Breast epithelium (tissue), 4 donors: ENCODE results near the gene IRF3. TPM values are rescaled to one million over a fixed set of nuclear protein-coding genes. Genes with fewer than 3 reads are reported as not detected.

Experiments used
- DNase-seq, 2 donors: peaks; one replicate each; pipeline ENCODE4 v3.0.0-alpha.2; 2019; ENCODE audit warnings: low spot score in 2 of 2
- H3K27ac ChIP-seq, 2 donors: fragments of 200-600 bp; sonication (generic) in 1 of 2; one replicate each; pipeline ENCODE4 v1.5.1; 2016 to 2019; ENCODE audit warnings: mild to moderate bottlenecking in 1 of 2
- H3K27me3 ChIP-seq, 2 donors: fragments of 200-600 bp; sonication (generic) in 1 of 2; one replicate each; pipeline versions ENCODE4 v1.5.1 to v1.6.0; 2017 to 2019; ENCODE audit warnings: control low read depth in 1 of 2, mild to moderate bottlenecking in 1 of 2
- H3K36me3 ChIP-seq: fragments of 200-600 bp; one replicate; pipeline ENCODE4 v1.5.1; 2019
- H3K4me1 ChIP-seq, 2 donors: fragments of 200-600 bp; sonication (generic); one replicate each; pipeline ENCODE4 v1.5.1; 2016 to 2019; ENCODE audit warnings: control low read depth in 1 of 2
- H3K4me3 ChIP-seq, 3 donors: fragments of 200-600 bp; sonication (generic); 1 replicate in 2 of 3; 2 replicates in 1 of 3; pipeline ENCODE4 v1.5.1; 2016 to 2019; ENCODE audit warnings: mild to moderate bottlenecking in 3 of 3, moderate library complexity in 2 of 3
- H3K9me3 ChIP-seq, 2 donors: fragments of 200-600 bp; sonication (generic) in 1 of 2; one replicate each; pipeline ENCODE4 v1.5.1; 2016 to 2019; ENCODE audit warnings: control low read depth in 1 of 2
- POLR2A ChIP-seq: fragments of 450-650 bp; IDR thresholded peaks from one replicate; pipeline ENCODE4 v1.6.1; 2016; ENCODE audit warnings: antibody characterized with exemption, mild to moderate bottlenecking, moderate library complexity
- POLR2AphosphoS5 ChIP-seq, 3 donors: sonication (generic); formaldehyde crosslinking; IDR thresholded peaks; one replicate each; pipeline ENCODE4 v1.6.1; 2017; ENCODE audit warnings: antibody characterized with exemption in 3 of 3
- intact Hi-C: fragments of 100-400 bp; cut with DNase I; formaldehyde crosslinking; loops from one replicate; pipeline ENCODE4 v1.15.1; 2023; ENCODE audit warnings: low total_unique reads
- total RNA-seq, 3 donors: library from RNA; depleted of rRNA; stranded (reverse); fragments of >200 nt; gene quantifications; one replicate each; pipeline ENCODE4 v1.1.0, GENCODE V29; 2016
- TF ChIP-seq, protein P1 (sequence below), 3 donors: fragments of 450-650 bp; IDR thresholded peaks; one replicate each; pipeline ENCODE4 v1.5.1; 2016 to 2017; ENCODE audit warnings: antibody characterized with exemption in 3 of 3, mild to moderate bottlenecking in 3 of 3, moderate library complexity in 3 of 3

Gene IRF3
- total RNA-seq, 3 donors from 2014 or later = 39.7 to 100 (median 52.4) TPM

DNA sequence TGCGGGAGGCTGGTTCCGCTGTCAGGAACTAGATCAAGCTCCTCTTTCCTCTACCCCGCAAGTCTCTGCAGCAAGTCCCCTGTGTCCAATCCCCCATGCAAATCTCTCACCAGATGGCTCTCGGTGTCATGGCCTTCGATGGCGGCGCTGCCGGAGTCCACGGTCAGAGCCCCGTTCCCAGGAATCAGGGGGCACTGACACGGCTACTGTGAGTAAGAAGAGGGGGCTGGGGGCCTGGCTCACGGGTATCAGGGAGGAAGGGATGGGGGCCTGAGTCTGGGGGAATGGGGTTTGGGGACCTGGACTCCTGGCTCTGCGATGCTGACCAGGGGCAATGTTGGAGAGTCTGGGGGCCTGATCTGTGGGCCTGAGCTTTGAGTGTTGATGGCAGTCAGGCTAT, 19.7 kb downstream of the IRF3 start:
- TF ChIP-seq POLR2AphosphoS5 (IDR thresholded peaks at IDR 0.05) (no peak), POLR2A (no peak)
- TF ChIP-seq, protein P1, sequence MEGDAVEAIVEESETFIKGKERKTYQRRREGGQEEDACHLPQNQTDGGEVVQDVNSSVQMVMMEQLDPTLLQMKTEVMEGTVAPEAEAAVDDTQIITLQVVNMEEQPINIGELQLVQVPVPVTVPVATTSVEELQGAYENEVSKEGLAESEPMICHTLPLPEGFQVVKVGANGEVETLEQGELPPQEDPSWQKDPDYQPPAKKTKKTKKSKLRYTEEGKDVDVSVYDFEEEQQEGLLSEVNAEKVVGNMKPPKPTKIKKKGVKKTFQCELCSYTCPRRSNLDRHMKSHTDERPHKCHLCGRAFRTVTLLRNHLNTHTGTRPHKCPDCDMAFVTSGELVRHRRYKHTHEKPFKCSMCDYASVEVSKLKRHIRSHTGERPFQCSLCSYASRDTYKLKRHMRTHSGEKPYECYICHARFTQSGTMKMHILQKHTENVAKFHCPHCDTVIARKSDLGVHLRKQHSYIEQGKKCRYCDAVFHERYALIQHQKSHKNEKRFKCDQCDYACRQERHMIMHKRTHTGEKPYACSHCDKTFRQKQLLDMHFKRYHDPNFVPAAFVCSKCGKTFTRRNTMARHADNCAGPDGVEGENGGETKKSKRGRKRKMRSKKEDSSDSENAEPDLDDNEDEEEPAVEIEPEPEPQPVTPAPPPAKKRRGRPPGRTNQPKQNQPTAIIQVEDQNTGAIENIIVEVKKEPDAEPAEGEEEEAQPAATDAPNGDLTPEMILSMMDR (IDR thresholded peaks at IDR 0.05) = no peak
- intact Hi-C loops = no loop called here
- H3K36me3 ChIP-seq = no peaks in the 10 kb centered on the region

DNA sequence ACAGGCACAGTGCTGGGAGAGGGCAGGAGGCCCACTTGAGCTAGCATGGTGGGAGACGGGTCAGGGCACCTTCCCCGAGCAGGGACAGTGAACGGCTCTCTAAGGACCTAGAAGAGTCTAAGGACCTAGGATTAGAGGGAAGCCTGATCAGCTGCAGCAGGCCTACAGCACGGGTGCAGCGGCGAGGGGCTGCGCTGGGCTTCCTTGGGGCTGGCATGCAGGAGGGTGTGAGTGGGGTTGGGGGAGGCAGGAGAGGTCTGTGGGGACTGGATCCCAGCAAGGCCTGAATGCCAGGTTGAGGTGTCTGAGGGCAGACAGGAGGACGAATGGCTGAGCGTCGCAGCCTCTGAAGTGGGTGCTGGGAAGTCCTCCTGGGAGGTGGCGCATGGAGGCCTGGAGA, 20.1 kb downstream of the IRF3 start:
- no peak overlapping the region for H3K4me3 ChIP-seq
- peaks cover 0 to 14% of the 10 kb centered on the region in 2 donors for H3K4me1 ChIP-seq
- H3K27me3 ChIP-seq = no peaks in the 10 kb centered on the region
- no peak for DNase-seq
- intact Hi-C loops = no loop called here
- no peaks in the 10 kb centered on the region for H3K36me3 ChIP-seq
- TF ChIP-seq POLR2A (no peak), POLR2AphosphoS5 (IDR thresholded peaks at IDR 0.05) (no peak)
- TF ChIP-seq, protein P1 (IDR thresholded peaks at IDR 0.05) = no peak
- H3K27ac ChIP-seq = no peak overlapping the region
- H3K9me3 ChIP-seq = no peaks in the 10 kb centered on the region

More for the DNA sequence above, 19.7 kb downstream of the IRF3 start:
- Histone ChIP-seq H3K27me3 (no peaks in the 10 kb centered on the region), H3K9me3 (no peaks in the 10 kb centered on the region), H3K27ac (no peak overlapping the region), H3K4me3 (no peak overlapping the region), H3K4me1 (peaks cover 0 to 14% of the 10 kb centered on the region in 2 donors)
- no peak for DNase-seq

DNA sequence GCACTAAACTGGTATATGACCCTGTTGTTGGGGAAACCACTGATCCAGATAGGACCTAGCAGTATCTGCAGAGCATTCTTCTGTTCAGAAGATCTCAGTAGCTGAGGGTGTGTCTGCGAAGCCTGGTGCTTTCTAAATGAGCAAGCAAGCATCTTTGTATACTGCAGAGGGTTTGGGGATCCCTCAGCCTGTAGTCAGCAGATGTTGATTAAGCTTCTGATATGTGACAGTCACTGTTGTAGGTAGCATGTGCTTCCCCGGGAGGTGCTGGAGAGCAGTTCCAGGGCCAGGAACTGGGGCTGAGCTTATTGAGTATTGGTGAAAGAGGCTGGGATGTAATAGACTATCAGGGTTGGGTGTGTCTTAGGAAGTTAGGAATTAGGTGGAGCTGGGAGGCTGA, 22.2 kb downstream of the IRF3 start:
- H3K36me3 ChIP-seq = no peaks in the 10 kb centered on the region
- intact Hi-C loops = no loop called here
- no peak overlapping the region for H3K27ac ChIP-seq
- H3K9me3 ChIP-seq = no peaks in the 10 kb centered on the region
- peak overlapping the region in 1 of 3 donors; percentile 98 for H3K4me3 ChIP-seq
- no peak for DNase-seq
- TF ChIP-seq POLR2A = no peak
- no peak for TF ChIP-seq POLR2AphosphoS5 (IDR thresholded peaks at IDR 0.05)
- TF ChIP-seq, protein P1 (IDR thresholded peaks at IDR 0.05) = no peak
- H3K27me3 ChIP-seq = no peaks in the 10 kb centered on the region
- peaks cover 2 to 18% of the 10 kb centered on the region in 2 donors for H3K4me1 ChIP-seq

DNA sequence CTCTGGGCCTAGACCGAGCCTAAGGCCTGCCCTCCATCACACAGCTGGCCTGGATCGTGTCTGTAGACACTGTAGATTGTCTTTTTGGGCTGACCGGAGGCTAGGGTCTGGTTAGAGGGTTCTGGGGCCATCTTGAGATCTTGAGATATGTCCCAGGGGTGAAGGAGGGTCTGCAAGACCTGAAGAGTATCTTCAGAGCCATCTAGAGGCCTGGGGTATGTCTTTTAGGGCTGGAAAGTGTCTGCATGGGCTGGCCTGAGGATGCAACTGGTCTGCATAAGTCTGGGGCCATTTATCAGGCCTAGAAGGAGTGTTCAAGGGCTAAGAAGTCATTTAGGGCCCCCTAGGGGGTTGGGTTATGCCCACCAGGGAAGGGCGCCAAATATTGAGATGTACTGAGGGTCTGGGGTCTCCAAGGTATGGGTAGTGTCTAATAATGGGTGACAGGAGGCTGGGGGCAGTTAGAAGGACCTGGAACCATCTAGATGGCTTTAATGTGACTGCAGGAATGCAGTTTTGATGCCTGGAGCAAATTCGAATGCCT, 23.1 kb downstream of the IRF3 start:
- DNase-seq = no peak
- TF ChIP-seq POLR2A (no peak), POLR2AphosphoS5 (IDR thresholded peaks at IDR 0.05) (no peak)
- TF ChIP-seq, protein P1 (IDR thresholded peaks at IDR 0.05) = no peak
- no peaks in the 10 kb centered on the region for H3K9me3 ChIP-seq
- H3K27ac ChIP-seq = peak overlapping the region; percentile 99 to 100
- H3K4me1 ChIP-seq = peaks cover 5 to 23% of the 10 kb centered on the region in 2 donors
- intact Hi-C loops = no loop called here
- no peaks in the 10 kb centered on the region for H3K27me3 ChIP-seq
- H3K36me3 ChIP-seq = no peaks in the 10 kb centered on the region
- H3K4me3 ChIP-seq = peak overlapping the region; percentile 97 to 99 (median 98)

DNA sequence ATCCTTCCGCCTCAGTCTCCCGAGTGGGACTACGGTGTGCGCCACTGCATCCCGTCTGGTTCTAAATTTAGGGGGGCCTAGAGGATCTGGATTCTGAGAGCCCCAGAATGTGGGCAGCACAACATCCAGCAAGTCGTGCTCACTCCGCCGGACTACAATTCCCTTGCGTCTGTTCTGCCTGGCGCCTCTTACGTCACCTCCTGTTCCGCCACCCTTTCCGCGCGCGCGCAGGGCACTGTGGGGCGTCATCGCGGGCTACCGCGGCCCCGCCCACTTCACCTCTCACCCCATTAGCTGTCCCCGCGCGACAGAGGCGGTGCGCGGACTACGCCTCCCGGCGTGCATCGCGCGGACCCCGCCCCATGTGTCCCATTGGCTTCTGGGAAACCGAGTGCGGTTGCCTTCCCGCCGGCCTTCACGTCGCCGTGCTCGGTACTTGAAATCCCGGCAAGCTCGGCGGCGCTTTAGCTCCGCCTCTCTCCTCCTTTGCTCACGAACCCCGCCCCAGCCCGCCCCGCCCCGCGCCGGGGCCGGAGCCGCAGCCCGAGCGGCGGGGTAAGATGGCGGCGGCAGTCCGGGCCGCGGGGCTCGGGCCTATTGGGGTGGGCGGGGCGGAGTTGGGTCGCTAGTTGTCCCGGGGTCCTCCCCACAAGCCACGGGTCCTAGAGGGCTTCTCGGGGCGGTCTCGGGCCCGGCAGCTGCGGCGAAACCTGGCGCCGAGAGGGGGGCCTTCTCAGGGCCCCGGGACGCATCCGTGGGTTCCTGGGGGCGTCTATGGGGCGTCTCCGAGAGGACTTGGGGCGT, 23.8 kb downstream of the IRF3 start, which contains the start of gene SCAF1:
SCAF1 (plus strand) TSS at position 522 of the 804 bp plus-strand sequence. CDS start 2,818 bp downstream, outside the sequence.
- TF ChIP-seq, protein P1 (IDR thresholded peaks at IDR 0.05) = no peak
- TF ChIP-seq POLR2AphosphoS5 (IDR thresholded peaks at IDR 0.05) (peak; percentile 87 to 96 (median 92)), POLR2A (peak; percentile 85)
- Histone ChIP-seq H3K27me3 (no peaks in the 10 kb centered on the region), H3K4me3 (peak within 1 kb of the TSS; percentile 97 to 99 (median 98)), H3K36me3 (no peaks in the 10 kb centered on the region), H3K9me3 (no peaks in the 10 kb centered on the region), H3K4me1 (peaks cover 5 to 23% of the 10 kb centered on the region in 2 donors), H3K27ac (peak within 1 kb of the TSS; percentile 99 to 100)
- intact Hi-C loops = no loop called here
- peak; percentile 99 to 100 for DNase-seq
